ENCODE data around the gene IL4R. TPM values are rescaled to one million over a fixed set of nuclear protein-coding genes. Genes with fewer than 3 reads are reported as not detected.

IL4R gene
- total RNA-seq, 1 donor from 2014 or later: 9.6 TPM

DNA sequence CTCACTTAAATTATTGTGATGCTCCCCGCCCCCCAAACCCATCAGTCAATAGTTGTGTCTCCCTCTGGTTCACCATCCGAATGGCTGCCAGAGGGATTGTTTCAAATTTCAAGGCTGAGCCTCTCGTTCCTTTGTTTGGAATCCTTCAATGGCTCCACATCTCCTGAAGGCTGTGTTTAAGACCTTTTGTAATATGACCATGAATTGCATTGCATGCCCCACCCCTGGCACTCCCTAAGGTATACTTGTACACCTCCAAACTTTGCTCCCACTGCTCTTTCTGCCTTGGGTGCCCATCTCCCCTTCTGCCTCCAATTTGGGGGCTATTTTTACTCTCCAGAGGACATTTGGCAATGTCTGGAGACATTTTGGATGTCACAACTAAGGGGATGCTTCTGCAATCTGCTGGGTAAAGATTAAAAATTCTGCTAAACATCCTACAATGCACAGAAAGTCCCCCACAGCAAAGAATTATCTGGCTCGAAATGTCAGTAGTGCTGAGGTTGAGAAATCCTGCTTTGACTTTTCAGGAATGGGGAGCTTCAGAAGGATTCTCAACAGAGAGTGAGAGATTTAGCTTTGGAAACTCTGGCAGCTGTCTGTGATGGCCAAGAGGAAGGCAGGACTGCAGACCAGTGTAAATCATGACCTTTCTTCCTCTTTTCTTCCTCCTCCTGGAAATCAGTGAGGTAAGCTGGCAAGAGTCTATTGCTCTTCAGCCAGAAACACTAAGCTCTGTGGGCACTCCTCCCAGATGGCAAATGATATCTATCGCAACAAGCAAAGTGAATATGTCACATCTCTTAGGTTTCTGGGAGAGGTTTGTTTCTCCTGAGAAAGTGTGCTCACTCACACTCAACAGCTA is 8.7 kb upstream of the IL4R start:
- H3K4me3 Mint-ChIP-seq: no peak overlapping the region
- Histone ChIP-seq H3K36me3 (no peaks in the 10 kb centered on the region), H3K4me1 (no peaks in the 10 kb centered on the region), H3K9ac (no peak overlapping the region), H3F3A (ENCODE audit: low read depth) (no peaks in the 10 kb centered on the region), H3K27ac (no peak overlapping the region), H4K20me1 (ENCODE audit: low read depth) (no peaks in the 10 kb centered on the region), H3K9me3 (ENCODE audit: low read depth) (no peaks in the 10 kb centered on the region), H3K79me2 (ENCODE audit: low read depth) (no peaks in the 10 kb centered on the region), H3K27me3 (peaks cover 2% of the 10 kb centered on the region), H2AFZ (replicated peaks) (no peak overlapping the region), H3K4me2 (no peak overlapping the region), H3K4me3 (no peak overlapping the region)
- H3K9me3 Mint-ChIP-seq: peaks cover 9% of the 10 kb centered on the region
- H3K4me1 Mint-ChIP-seq: no peaks in the 10 kb centered on the region
- no peak for DNase-seq (ENCODE audit: low spot score)
- H3K27ac Mint-ChIP-seq: no peak overlapping the region
- H3K36me3 Mint-ChIP-seq: peaks cover 4% of the 10 kb centered on the region
- TF ChIP-seq, protein P1, sequence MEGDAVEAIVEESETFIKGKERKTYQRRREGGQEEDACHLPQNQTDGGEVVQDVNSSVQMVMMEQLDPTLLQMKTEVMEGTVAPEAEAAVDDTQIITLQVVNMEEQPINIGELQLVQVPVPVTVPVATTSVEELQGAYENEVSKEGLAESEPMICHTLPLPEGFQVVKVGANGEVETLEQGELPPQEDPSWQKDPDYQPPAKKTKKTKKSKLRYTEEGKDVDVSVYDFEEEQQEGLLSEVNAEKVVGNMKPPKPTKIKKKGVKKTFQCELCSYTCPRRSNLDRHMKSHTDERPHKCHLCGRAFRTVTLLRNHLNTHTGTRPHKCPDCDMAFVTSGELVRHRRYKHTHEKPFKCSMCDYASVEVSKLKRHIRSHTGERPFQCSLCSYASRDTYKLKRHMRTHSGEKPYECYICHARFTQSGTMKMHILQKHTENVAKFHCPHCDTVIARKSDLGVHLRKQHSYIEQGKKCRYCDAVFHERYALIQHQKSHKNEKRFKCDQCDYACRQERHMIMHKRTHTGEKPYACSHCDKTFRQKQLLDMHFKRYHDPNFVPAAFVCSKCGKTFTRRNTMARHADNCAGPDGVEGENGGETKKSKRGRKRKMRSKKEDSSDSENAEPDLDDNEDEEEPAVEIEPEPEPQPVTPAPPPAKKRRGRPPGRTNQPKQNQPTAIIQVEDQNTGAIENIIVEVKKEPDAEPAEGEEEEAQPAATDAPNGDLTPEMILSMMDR (IDR thresholded peaks at IDR 0.05): no peak
- TF ChIP-seq EZH2 (IDR thresholded peaks at IDR 0.05) (no peak), EZH2phosphoT487 (IDR thresholded peaks at IDR 0.05) (no peak)
- peaks cover 14% of the 10 kb centered on the region for H3K27me3 Mint-ChIP-seq (ENCODE audit: insufficient read depth, low read depth)

DNA sequence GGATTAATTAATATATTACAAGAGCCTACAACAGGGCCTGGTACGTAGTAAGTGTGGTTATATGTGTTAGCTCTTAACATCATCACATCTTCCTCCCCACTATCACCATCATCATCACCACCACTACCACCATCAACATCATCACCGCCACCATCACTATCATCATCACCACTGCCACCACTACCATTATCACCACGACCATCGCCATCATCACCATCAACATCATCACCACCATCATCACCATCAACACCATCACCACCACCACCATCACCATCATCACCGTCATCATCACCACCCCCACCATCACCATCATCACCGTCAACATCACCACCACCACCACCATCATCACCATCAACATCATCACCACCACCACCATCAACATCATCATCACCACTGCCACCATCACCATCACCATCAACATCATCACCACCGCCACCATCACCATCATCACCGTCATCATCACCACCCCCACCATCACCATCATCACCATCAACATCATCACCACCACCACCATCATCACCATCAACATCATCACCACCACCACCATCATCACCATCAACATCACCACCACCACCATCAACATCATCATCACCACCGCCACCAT is 7.8 kb upstream of the IL4R start:
- Histone ChIP-seq H3F3A (ENCODE audit: low read depth) (no peaks in the 10 kb centered on the region), H3K79me2 (ENCODE audit: low read depth) (no peaks in the 10 kb centered on the region), H3K36me3 (no peaks in the 10 kb centered on the region), H3K27ac (no peak overlapping the region), H4K20me1 (ENCODE audit: low read depth) (no peaks in the 10 kb centered on the region), H3K27me3 (peaks cover 10% of the 10 kb centered on the region), H3K9ac (no peak overlapping the region), H3K4me1 (no peaks in the 10 kb centered on the region), H2AFZ (replicated peaks) (no peak overlapping the region), H3K4me3 (no peak overlapping the region), H3K4me2 (no peak overlapping the region), H3K9me3 (ENCODE audit: low read depth) (no peaks in the 10 kb centered on the region)
- H3K27ac Mint-ChIP-seq: no peak overlapping the region
- H3K9me3 Mint-ChIP-seq: peaks cover 9% of the 10 kb centered on the region
- H3K27me3 Mint-ChIP-seq (ENCODE audit: insufficient read depth, low read depth): peaks cover 14% of the 10 kb centered on the region
- peaks cover 4% of the 10 kb centered on the region for H3K36me3 Mint-ChIP-seq
- no peaks in the 10 kb centered on the region for H3K4me1 Mint-ChIP-seq
- no peak overlapping the region for H3K4me3 Mint-ChIP-seq
- TF ChIP-seq, protein P1 (IDR thresholded peaks at IDR 0.05): no peak
- no peak for DNase-seq (ENCODE audit: low spot score)

DNA sequence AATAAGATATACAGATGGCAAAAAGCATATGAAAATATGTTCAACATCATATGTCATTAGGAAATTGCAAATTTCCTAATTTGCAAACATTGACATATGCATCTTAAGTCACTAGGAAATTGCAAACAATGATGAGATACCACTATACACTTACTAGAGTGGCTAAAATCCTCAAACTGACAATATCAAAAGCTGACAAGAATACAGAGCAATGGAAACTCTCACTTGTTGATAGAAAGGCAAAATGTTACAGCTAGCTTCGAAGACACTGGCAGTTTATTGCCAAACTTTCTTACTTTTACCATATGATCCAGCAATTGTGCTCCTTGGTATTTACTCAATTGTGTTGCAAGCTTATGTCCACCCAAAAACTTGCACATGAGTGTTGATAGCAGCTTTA is 5.0 kb upstream of the IL4R start:
- Mint-ChIP-seq H3K9me3 (peaks cover 9% of the 10 kb centered on the region), H3K36me3 (peaks cover 4% of the 10 kb centered on the region)

More for the DNA sequence above, 5.0 kb upstream of the IL4R start:
- Histone ChIP-seq H3K4me1 (no peaks in the 10 kb centered on the region), H3K9ac (no peak overlapping the region), H3K9me3 (ENCODE audit: low read depth) (no peaks in the 10 kb centered on the region), H3K36me3 (no peaks in the 10 kb centered on the region), H2AFZ (replicated peaks) (no peak overlapping the region), H3F3A (ENCODE audit: low read depth) (no peaks in the 10 kb centered on the region), H3K4me3 (no peak overlapping the region), H3K4me2 (no peak overlapping the region), H3K27me3 (peaks cover 39% of the 10 kb centered on the region), H4K20me1 (ENCODE audit: low read depth) (no peaks in the 10 kb centered on the region), H3K79me2 (ENCODE audit: low read depth) (no peaks in the 10 kb centered on the region), H3K27ac (no peak overlapping the region)
- TF ChIP-seq EZH2 (IDR thresholded peaks at IDR 0.05) (no peak), EZH2phosphoT487 (IDR thresholded peaks at IDR 0.05) (no peak)
- TF ChIP-seq, protein P1 (IDR thresholded peaks at IDR 0.05): no peak
- Mint-ChIP-seq H3K4me1 (peaks cover 5% of the 10 kb centered on the region), H3K27me3 (ENCODE audit: insufficient read depth, low read depth) (peaks cover 14% of the 10 kb centered on the region), H3K27ac (no peak overlapping the region), H3K4me3 (no peak overlapping the region)
- no peak for DNase-seq (ENCODE audit: low spot score)
